Measurements from ENCODE around the gene GLOD4.

The GLOD4 gene

DNA sequence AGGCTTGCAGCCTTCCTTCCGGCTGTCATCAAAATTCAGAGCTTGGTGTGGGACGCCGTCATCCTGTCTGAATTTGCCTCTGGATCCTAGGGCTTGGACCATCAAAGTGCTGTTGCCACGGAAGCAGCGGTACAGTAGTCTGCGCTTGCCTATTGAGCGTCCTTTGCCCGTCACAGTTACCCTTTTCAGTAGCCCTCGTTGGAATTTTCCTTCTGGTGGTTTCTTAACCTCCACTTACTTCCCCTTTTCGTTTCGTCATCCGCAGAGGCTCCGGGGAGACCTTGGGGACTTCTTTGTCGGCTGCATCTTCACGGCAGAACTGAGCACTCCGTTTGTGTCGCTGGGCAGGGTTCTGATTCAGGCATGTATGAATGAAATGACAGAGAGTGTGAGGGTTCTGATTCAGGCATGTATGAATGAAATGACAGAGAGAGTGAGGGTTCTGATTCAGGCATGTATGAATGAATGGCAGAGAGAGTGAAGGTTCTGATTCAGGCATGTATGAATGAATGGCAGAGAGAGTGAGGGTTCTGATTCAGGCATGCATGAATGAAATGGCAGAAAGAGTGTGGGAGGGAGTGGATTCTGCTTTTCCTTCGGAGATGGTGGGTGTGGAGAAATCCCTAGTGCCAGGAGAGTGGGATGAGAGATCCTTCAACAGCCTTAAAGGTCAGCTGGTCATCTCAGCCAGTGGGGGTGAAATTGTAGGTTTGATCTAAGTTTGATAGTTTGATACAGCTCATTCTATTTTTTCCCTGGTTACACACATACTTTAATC, 41.7 kb downstream of the GLOD4 start:
- no peak overlapping the region for H3K4me3 ChIP-seq (ENCODE audit: control insufficient read depth, low read depth, low read length)
- TF ChIP-seq, protein P1, sequence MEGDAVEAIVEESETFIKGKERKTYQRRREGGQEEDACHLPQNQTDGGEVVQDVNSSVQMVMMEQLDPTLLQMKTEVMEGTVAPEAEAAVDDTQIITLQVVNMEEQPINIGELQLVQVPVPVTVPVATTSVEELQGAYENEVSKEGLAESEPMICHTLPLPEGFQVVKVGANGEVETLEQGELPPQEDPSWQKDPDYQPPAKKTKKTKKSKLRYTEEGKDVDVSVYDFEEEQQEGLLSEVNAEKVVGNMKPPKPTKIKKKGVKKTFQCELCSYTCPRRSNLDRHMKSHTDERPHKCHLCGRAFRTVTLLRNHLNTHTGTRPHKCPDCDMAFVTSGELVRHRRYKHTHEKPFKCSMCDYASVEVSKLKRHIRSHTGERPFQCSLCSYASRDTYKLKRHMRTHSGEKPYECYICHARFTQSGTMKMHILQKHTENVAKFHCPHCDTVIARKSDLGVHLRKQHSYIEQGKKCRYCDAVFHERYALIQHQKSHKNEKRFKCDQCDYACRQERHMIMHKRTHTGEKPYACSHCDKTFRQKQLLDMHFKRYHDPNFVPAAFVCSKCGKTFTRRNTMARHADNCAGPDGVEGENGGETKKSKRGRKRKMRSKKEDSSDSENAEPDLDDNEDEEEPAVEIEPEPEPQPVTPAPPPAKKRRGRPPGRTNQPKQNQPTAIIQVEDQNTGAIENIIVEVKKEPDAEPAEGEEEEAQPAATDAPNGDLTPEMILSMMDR (conservative IDR thresholded peaks at IDR 0.05; ENCODE audit: control insufficient read depth, insufficient read depth, low read depth, low read length): no peak
- DNase-seq (ENCODE audit: low read depth): no peak

DNA sequence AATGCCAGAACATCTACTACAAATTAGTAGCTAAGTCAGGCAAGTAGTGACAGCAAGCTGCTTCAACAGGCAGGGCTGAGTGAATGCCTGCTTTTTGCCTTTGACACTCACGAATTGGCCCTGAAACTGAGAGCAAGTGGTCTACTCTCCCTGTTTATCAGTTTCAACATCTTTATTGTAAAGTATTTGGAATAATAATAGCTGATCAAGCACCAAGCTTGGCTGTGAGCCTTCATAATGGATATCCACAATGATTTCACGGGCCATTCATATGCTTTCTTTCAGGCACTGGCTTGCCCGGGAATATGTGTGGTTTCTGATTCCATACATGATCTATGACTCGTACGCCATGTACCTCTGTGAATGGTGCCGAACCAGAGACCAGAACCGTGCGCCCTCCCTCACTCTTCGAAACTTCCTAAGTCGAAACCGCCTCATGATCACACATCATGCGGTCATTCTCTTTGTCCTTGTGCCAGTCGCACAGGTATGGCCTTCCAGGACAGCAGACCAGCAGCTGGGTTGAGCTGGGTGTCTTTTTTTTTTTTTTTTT, 44.4 kb downstream of the GLOD4 start:
- TF ChIP-seq, protein P1 (conservative IDR thresholded peaks at IDR 0.05; ENCODE audit: control insufficient read depth, insufficient read depth, low read depth, low read length): no peak
- no peak for DNase-seq (ENCODE audit: low read depth)
- no peak overlapping the region for H3K4me3 ChIP-seq (ENCODE audit: control insufficient read depth, low read depth, low read length)

DNA sequence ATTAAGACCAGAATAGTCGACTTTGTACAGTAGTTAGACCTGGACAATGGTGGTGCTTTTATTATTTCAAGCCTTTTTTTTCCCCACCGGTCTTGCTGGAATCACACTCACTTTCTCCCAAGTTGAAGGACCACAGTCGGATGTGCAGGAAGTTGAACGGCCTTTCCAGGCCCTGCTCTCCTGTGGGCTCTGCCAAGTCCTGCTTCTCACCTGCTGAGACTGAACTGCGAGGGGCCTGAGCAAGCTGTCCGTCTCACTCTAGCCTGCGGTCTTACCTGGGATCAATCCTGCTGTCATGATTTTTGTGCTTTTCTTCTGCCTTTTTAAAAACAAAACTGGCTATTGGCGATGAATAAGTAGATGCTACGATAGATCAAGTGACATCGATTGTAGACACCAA, 48.3 kb downstream of the GLOD4 start:
- TF ChIP-seq, protein P1 (conservative IDR thresholded peaks at IDR 0.05; ENCODE audit: control insufficient read depth, insufficient read depth, low read depth, low read length): no peak
- H3K4me3 ChIP-seq (ENCODE audit: control insufficient read depth, low read depth, low read length): peak overlapping the region; percentile 76
- no peak for DNase-seq (ENCODE audit: low read depth)

DNA sequence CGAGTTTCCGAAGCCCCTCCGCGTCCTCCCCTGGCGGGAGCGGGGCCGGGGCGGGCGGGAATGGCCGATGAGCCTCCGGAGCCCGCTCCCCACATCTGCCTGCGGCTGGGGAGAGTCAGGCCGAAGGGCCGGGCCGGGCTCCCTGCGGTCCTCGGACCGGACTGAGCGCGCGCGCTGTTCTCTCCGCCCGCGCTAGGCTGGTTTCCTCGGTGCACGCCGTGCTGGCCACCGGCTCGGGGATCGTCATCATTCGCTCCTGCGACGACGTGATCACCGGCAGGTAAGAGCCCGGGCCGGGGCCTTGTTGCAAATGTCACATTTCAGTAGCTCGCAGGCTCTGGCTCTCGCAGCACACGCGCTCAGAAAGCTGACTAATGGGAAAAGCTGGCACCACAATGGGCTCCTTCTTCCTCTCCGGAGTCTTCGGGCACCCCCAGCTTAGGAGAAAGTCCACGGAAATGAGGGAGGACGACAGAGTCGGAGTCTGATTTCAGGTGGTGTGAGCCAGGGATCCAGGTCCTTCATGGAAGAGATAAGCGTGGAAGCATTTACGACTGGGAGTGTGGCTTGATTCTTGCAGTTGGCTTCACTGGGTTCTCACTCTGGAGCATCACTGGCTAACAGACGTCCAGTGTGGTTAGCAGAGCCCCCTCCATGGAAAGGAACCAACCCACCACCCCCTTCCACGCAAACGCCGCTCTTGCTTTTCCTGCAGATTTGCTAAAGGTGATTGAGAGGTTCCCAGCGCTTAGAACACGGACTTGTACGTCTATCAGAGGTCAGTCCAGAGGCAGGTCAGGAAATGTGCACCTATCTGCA, 49.0 kb downstream of the GLOD4 start:
- H3K4me3 ChIP-seq (ENCODE audit: control insufficient read depth, low read depth, low read length): peak overlapping the region; percentile 76
- DNase-seq (ENCODE audit: low read depth): peak; percentile 44
- TF ChIP-seq, protein P1 (conservative IDR thresholded peaks at IDR 0.05; ENCODE audit: control insufficient read depth, insufficient read depth, low read depth, low read length): no peak

DNA sequence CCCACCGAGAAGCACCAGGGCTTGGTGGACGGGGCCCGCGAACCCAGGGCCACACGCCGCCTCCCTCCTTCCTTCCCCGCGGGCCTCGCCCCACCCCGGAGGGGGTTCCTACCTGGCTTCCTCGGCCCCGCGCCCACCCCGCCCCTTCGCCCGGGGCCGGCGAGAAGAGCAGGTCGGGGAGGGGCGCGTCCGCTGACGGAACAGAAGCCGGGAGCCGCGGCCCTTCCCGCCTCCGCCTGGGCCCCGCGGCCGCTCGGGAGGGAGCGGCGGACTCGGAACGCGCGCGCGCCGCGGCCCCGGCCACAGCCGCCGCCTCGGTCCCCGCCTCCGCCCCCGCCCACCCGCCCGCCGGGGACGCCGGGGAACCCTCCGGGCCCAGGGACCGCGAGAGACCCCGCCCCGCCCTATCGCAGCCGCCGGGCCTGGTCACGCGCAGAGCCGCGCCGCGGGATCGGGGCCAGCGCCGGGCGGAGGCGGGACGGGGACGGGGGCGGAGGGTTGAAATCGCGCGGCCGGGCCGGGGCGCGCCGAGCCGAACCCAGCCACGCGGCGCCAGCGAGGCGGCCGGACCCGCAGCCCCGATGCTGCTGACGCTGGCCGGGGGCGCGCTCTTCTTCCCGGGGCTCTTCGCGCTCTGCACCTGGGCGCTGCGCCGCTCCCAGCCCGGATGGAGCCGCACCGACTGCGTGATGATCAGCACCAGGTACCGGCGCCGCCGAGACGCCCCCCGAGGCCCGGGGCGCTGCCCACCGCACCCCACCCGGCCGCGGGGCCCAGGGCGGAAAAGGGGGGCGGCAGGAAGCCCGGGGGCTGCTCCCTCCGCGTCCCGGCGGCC, 49.8 kb downstream of the GLOD4 start, which contains the start of gene TLCD3A:
Gene TLCD3A (plus strand): TSS at position 530 of the 835 bp plus-strand sequence. CDS start 52 bp downstream, at position 582.
- TF ChIP-seq, protein P1 (conservative IDR thresholded peaks at IDR 0.05; ENCODE audit: control insufficient read depth, insufficient read depth, low read depth, low read length): no peak
- peak; percentile 56 for DNase-seq (ENCODE audit: low read depth)
- peak within 1 kb of the TSS; percentile 76 for H3K4me3 ChIP-seq (ENCODE audit: control insufficient read depth, low read depth, low read length)

DNA sequence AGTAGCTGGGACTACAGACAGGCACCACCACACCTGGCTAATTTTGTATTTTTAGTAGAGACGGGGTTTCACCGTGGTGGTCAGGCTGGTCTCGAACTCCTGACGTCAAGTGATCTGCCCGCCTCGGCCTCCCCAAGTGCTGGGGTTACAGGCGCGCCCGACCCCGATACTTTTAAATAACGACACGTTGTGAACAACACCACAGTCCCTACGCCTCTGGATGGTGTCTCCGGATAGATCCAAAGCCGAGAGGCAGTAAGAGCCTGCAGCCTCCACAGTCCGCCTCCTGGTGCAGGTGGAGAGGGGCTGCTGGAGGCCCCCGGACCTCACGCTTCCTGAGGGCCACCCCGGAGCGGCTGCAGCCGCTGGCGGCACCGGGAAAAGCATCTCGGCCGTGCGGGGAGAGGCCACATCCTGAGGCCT, 50.4 kb downstream of the GLOD4 start:
- TF ChIP-seq, protein P1 (conservative IDR thresholded peaks at IDR 0.05; ENCODE audit: control insufficient read depth, insufficient read depth, low read depth, low read length): no peak
- no peak for DNase-seq (ENCODE audit: low read depth)
- peak overlapping the region; percentile 68 for H3K4me3 ChIP-seq (ENCODE audit: control insufficient read depth, low read depth, low read length)
